GM12891 (cell line): ENCODE data around the gene PEF1.
"Not testable (repeated sequence)": the region's sequence is repeated elsewhere in the genome, so short reads cannot be mapped to it uniquely, and the experiment has no call there.

Experiments
- DNase-seq: peaks from one replicate; pipeline ENCODE4 v3.0.0; 2011; ENCODE audit warnings: low spot score; ENCODE audit not compliant: insufficient read length
- FAIRE-seq: peaks from 2 replicates; lab custom pipeline; 2011; peaks lifted over from hg19 to GRCh38; lab: Jason Lieb, UNC
- PAX5 ChIP-seq: IDR thresholded peaks from 2 replicates; pipeline ENCODE4 v1.6.1; 2011; ENCODE audit warnings: low read length, moderate library complexity, mild to moderate bottlenecking; ENCODE audit not compliant: insufficient read depth, severe bottlenecking
- POLR2A ChIP-seq: IDR thresholded peaks from 2 replicates; pipeline ENCODE4 v1.6.1; 2011; ENCODE audit warnings: low read depth, low read length, control low read depth
- POLR2AphosphoS5 ChIP-seq: IDR thresholded peaks from 2 replicates; pipeline ENCODE4 v1.6.1; 2011; ENCODE audit warnings: low read depth, low read length, control low read depth
- POU2F2 ChIP-seq: IDR thresholded peaks from 2 replicates; pipeline ENCODE4 v1.6.1; 2011; ENCODE audit warnings: low read depth, mild to moderate bottlenecking, control low read depth, low read length, moderate library complexity
- SPI1 ChIP-seq: IDR thresholded peaks from 2 replicates; pipeline ENCODE4 v1.6.1; 2011; ENCODE audit warnings: low read depth, low read length, control low read depth
- TAF1 ChIP-seq: IDR thresholded peaks from 2 replicates; pipeline ENCODE4 v1.6.1; 2011; ENCODE audit warnings: low read depth, low read length, control low read depth

Gene PEF1

GRCh38 chr1:31592132-31592531, 52.5 kb downstream of the PEF1 start:
- FAIRE-seq, result no peak
- TF ChIP-seq POLR2A (no peak), SPI1 (no peak), PAX5 (no peak), TAF1 (no peak), POU2F2 (no peak), POLR2AphosphoS5 (no peak)
- DNase-seq, result no peak

GRCh38 chr1:31591425-31592093, 53.1 kb downstream of the PEF1 start:
- FAIRE-seq (no peak), DNase-seq (no peak)
- TF ChIP-seq TAF1, result no peak
- TF ChIP-seq PAX5, result no peak
- TF ChIP-seq POLR2A, result no peak
- TF ChIP-seq POU2F2, result no peak
- no peak for TF ChIP-seq SPI1

GRCh38 chr1:31588751-31589515, 55.7 kb downstream of the PEF1 start:
- FAIRE-seq (no peak), DNase-seq (no peak)
- no peak for TF ChIP-seq POLR2A
- TF ChIP-seq PAX5, result no peak
- no peak for TF ChIP-seq SPI1
- TF ChIP-seq TAF1, result no peak
- no peak for TF ChIP-seq POLR2AphosphoS5
- no peak for TF ChIP-seq POU2F2

- TF ChIP-seq POU2F2 (no peak), PAX5 (no peak), TAF1 (no peak), POLR2A (no peak), POLR2AphosphoS5 (no peak), SPI1 (no peak)
- FAIRE-seq, result peak; percentile 66
- DNase-seq, result peak; percentile 78
Measured at GRCh38 chr1:31587720-31588423, 56.8 kb downstream of the PEF1 start.

- not testable (repeated sequence) for DNase-seq, FAIRE-seq
Measured at GRCh38 chr1:31587328-31587699, 57.4 kb downstream of the PEF1 start.

- FAIRE-seq, result no peak
- no peak for DNase-seq
- TF ChIP-seq PAX5 (no peak), SPI1 (no peak), POLR2AphosphoS5 (no peak), POU2F2 (no peak)
Measured at GRCh38 chr1:31586376-31587327, 58.0 kb downstream of the PEF1 start.

- DNase-seq (no peak), FAIRE-seq (no peak)
- TF ChIP-seq PAX5 (no peak), POLR2A (no peak), SPI1 (no peak), POU2F2 (no peak), POLR2AphosphoS5 (no peak), TAF1 (no peak)
Measured at GRCh38 chr1:31585736-31586365, 58.8 kb downstream of the PEF1 start.

- TF ChIP-seq PAX5 (no peak), POU2F2 (no peak), POLR2A (no peak), TAF1 (no peak), POLR2AphosphoS5 (no peak), SPI1 (no peak)
- no peak for DNase-seq
- no peak for FAIRE-seq
Measured at GRCh38 chr1:31584869-31585735, 59.6 kb downstream of the PEF1 start.
